A673 (cell line): ENCODE results near the gene RXRA. TPM values are rescaled to one million over a fixed set of nuclear protein-coding genes. Genes with fewer than 3 reads are reported as not detected.

Experiments used
- BruUV-seq: library from RNA; stranded (reverse); fragments of 400-500 nt; replicated peaks from 2 replicates; lab custom pipeline; 2021; lab: Mats Ljungman, UMichigan
- CTCF ChIA-PET: fragments of 300-600 bp; sonication (Branson Sonifier 250); formaldehyde crosslinking; loops from one replicate; lab custom pipeline; 2022; ENCODE audit warnings: antibody characterized with exemption; lab: Charles Lee
- POLR2A ChIA-PET: fragments of 300-600 bp; sonication (Branson Sonifier 250); formaldehyde crosslinking; loops from one replicate; lab custom pipeline; 2022; ENCODE audit warnings: antibody characterized with exemption; ENCODE audit not compliant: low non-redundant PET; lab: Charles Lee
- DNase-seq: peaks from one replicate; pipeline ENCODE4 v3.0.0-alpha.2; 2015; ENCODE audit warnings: low spot score
- H3K27ac ChIP-seq: fragments of 200-600 bp; sonication (generic); 2 replicates; pipeline ENCODE4 v1.5.1; 2016; ENCODE audit warnings: mixed run types, low read depth, mild to moderate bottlenecking, mixed read lengths, antibody characterized with exemption, low read length; ENCODE audit not compliant: poor library complexity, severe bottlenecking
- H3K27me3 ChIP-seq: fragments of 200-600 bp; sonication (generic); replicated peaks from 2 replicates; pipeline ENCODE4 v1.6.1; 2017; ENCODE audit warnings: mixed run types, low read depth, mild to moderate bottlenecking, mixed read lengths, antibody characterized with exemption, low read length; ENCODE audit not compliant: insufficient read depth, poor library complexity
- H3K36me3 ChIP-seq: fragments of 200-600 bp; sonication (generic); 2 replicates; pipeline ENCODE4 v1.6.1; 2016; ENCODE audit warnings: mixed run types, mild to moderate bottlenecking, mixed read lengths, antibody characterized with exemption, low read length; ENCODE audit not compliant: insufficient read depth, poor library complexity, severe bottlenecking
- H3K4me1 ChIP-seq: fragments of 200-600 bp; sonication (generic); 2 replicates; pipeline ENCODE4 v1.6.1; 2017; ENCODE audit warnings: mixed run types, mild to moderate bottlenecking, mixed read lengths, antibody characterized with exemption, low read length; ENCODE audit not compliant: insufficient read depth, poor library complexity, severe bottlenecking
- H3K4me3 ChIP-seq: fragments of 200-600 bp; sonication (generic); 2 replicates; pipeline ENCODE4 v1.5.1; 2016; ENCODE audit warnings: low read depth, mixed run types, mild to moderate bottlenecking, mixed read lengths, low read length; ENCODE audit not compliant: poor library complexity, severe bottlenecking
- H3K9me3 ChIP-seq: fragments of 200-600 bp; sonication (generic); 2 replicates; pipeline ENCODE4 v1.6.1; 2016; ENCODE audit warnings: mixed run types, low read depth, mild to moderate bottlenecking, mixed read lengths, antibody characterized with exemption, low read length; ENCODE audit not compliant: poor library complexity, severe bottlenecking
- CTCF ChIP-seq: fragments of 300-800, 200-600 bp; sonication (generic); conservative IDR thresholded peaks from 2 replicates; pipeline ENCODE4 v1.5.1; 2017; ENCODE audit warnings: low read depth, mild to moderate bottlenecking, antibody characterized with exemption, low read length, moderate library complexity, mixed read lengths
- EZH2 ChIP-seq: fragments of 200-600 bp; sonication (generic); IDR thresholded peaks from 2 replicates; pipeline ENCODE4 v1.6.1; 2017; ENCODE audit warnings: borderline replicate concordance, low read depth, mild to moderate bottlenecking, mixed read lengths, antibody characterized with exemption, low read length; ENCODE audit not compliant: poor library complexity, severe bottlenecking
- intact Hi-C: fragments of 100-400 bp; cut with micrococcal nuclease; formaldehyde crosslinking; loops from one replicate; pipeline ENCODE4 v1.10.0; 2022; ENCODE audit not compliant: unreplicated experiment
- total RNA-seq: library from RNA; stranded (reverse); gene quantifications from 2 replicates; pipeline ENCODE4 v1.2.3, GENCODE V29; 2021

The RXRA gene
- total RNA-seq, 1 experiment from 2014 or later, result 54.1 TPM

- BruUV-seq, result no TSS peak
- DNase-seq, result no peak
- H3K4me1 ChIP-seq, result peaks cover 11% of the 10 kb centered on the region
- H3K27me3 ChIP-seq, result no peaks in the 10 kb centered on the region
- ChIA-PET POLR2A (no interaction called here), CTCF (no interaction called here)
- H3K9me3 ChIP-seq, result no peaks in the 10 kb centered on the region
- no peak overlapping the region for H3K27ac ChIP-seq
- H3K36me3 ChIP-seq, result no peaks in the 10 kb centered on the region
- TF ChIP-seq EZH2 (no peak), CTCF (no peak)
- intact Hi-C loops, result no loop called here
- no peak overlapping the region for H3K4me3 ChIP-seq
These were observed 151.7 kb downstream of the RXRA start for GRCh38 chr9:134477927-134478326.

DNA sequence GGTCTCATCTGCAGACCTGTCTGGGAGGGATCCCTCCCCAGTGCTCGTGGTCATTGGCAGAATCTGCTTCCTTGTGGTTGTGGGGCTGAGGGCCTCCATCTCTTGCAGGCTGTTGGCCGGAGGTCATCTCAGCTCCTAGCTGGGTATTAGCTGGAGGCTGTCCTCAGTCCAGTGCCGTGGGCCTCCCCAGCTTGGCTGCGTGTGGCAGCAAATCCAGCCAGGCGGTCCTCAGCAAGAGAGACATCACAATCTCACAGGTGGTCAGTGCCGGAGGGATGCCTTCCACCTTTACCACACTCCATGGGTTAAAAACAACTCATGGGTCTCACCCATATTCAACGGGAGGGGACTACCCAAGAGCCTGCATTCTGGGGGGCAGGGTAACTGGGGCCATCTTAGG, 155.5 kb downstream of the RXRA start:
- Histone ChIP-seq H3K36me3 (no peaks in the 10 kb centered on the region), H3K4me1 (no peaks in the 10 kb centered on the region), H3K27me3 (no peaks in the 10 kb centered on the region), H3K27ac (no peak overlapping the region), H3K9me3 (no peaks in the 10 kb centered on the region), H3K4me3 (no peak overlapping the region)
- no TSS peak for BruUV-seq
- ChIA-PET POLR2A (no interaction called here), CTCF (no interaction called here)
- TF ChIP-seq CTCF (no peak), EZH2 (no peak)
- intact Hi-C loops, result no loop called here
- no peak for DNase-seq

GRCh38 chr9:134482226-134482625, 156.0 kb downstream of the RXRA start:
- Histone ChIP-seq H3K9me3 (no peaks in the 10 kb centered on the region), H3K4me1 (peaks cover under 1% of the 10 kb centered on the region), H3K27ac (no peak overlapping the region), H3K27me3 (no peaks in the 10 kb centered on the region), H3K4me3 (no peak overlapping the region), H3K36me3 (no peaks in the 10 kb centered on the region)
- DNase-seq, result no peak
- intact Hi-C loops, result no loop called here
- no peak for TF ChIP-seq CTCF
- TF ChIP-seq EZH2, result no peak
- CTCF ChIA-PET, result no interaction called here
- BruUV-seq, result no TSS peak
- POLR2A ChIA-PET, result no interaction called here
